ENCODE measurements around the gene OSBPL6. TPM values are rescaled to one million over a fixed set of nuclear protein-coding genes. Genes with fewer than 3 reads are reported as not detected.
"Not testable (repeated sequence)": the region's sequence is repeated elsewhere in the genome, so short reads cannot be mapped to it uniquely, and the experiment has no call there.

OSBPL6 gene
- total RNA-seq = 5.3 and 11.8 TPM in 2 replicates

DNA sequence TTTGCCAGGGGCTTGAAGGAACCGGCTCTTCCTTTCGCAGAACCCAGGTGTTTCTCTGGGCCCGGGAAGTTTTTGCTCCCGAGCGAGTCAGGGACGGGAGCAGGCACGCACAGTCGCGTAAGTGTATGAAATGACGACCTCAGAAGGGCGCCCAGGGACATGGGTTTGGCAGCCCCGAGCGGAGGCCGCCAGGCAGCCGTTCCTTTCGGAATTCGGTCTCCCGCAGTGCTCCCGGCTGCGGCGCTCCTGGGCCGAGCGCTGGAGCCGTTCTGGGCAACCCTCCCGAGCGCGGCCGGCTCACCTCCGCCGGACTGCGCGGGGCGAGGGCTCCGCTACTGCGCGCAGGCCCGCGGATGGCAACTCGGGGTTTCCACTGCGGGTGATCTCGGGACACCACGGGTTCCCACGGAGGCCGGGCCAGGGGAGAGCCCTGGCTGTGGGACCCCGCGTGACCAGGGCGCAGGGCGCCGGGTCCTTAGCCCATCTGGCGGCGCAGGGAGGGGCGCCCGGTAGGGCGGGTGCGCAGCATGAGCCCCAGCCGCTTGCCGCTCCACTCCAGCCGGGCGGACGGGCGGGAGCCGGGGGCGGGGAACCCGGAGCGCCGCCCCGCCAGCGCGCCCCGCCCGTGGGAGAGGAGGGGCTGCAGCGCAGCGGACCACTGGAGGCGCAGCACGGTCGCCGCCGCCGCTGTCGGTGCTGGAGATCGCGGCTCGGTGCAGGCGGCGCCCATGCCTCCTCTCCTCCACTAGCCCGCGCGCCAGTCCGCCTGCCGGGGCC, at the start of gene OSBPL6:
Gene OSBPL6 (plus strand): TSS at position 690 of the 777 bp plus-strand sequence. CDS start 111,673 bp downstream, outside the sequence.
- no peaks in the 10 kb centered on the region for H3K27me3 ChIP-seq (ENCODE audit: control insufficient read depth, insufficient read depth, low read length)
- TF ChIP-seq, protein P1, sequence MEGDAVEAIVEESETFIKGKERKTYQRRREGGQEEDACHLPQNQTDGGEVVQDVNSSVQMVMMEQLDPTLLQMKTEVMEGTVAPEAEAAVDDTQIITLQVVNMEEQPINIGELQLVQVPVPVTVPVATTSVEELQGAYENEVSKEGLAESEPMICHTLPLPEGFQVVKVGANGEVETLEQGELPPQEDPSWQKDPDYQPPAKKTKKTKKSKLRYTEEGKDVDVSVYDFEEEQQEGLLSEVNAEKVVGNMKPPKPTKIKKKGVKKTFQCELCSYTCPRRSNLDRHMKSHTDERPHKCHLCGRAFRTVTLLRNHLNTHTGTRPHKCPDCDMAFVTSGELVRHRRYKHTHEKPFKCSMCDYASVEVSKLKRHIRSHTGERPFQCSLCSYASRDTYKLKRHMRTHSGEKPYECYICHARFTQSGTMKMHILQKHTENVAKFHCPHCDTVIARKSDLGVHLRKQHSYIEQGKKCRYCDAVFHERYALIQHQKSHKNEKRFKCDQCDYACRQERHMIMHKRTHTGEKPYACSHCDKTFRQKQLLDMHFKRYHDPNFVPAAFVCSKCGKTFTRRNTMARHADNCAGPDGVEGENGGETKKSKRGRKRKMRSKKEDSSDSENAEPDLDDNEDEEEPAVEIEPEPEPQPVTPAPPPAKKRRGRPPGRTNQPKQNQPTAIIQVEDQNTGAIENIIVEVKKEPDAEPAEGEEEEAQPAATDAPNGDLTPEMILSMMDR (IDR thresholded peaks at IDR 0.05; ENCODE audit: insufficient read depth, low read length, severe bottlenecking) = peak; percentile 6
- peak within 1 kb of the TSS; percentile 95 for H3K4me3 ChIP-seq (ENCODE audit: low read depth, low read length)
- H3K36me3 ChIP-seq (ENCODE audit: control insufficient read depth, insufficient read depth, low read length) = no peaks in the 10 kb centered on the region
- DNase-seq (ENCODE audit: low read depth) (peak; percentile 72), FAIRE-seq (no peak)

DNA sequence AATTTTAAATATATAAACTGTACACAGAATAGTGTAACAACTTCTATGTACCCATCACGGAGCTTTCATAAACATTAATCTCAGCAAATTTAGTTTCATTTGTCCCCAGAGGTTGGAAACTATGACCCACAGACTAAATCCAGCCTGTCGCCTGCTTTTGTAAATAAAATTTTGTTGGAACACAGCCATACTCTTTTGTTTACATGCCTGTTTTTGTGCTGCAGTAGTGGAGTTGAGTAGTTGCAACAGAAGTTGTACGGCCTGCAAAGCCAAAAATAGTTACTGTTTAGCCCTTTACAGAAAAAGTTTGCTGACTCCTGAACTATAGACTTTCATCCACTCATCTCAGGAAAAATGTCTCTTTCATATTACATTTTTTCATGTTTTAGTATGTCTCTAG, 42.3 kb upstream of the OSBPL6 start:
- no peak for FAIRE-seq
- DNase-seq (ENCODE audit: low read depth) = no peak
- Histone ChIP-seq H3K27me3 (ENCODE audit: control insufficient read depth, insufficient read depth, low read length) (no peaks in the 10 kb centered on the region), H3K4me3 (ENCODE audit: low read depth, low read length) (no peak overlapping the region), H3K36me3 (ENCODE audit: control insufficient read depth, insufficient read depth, low read length) (no peaks in the 10 kb centered on the region)
- TF ChIP-seq, protein P1 (IDR thresholded peaks at IDR 0.05; ENCODE audit: insufficient read depth, low read length, severe bottlenecking) = no peak

DNA sequence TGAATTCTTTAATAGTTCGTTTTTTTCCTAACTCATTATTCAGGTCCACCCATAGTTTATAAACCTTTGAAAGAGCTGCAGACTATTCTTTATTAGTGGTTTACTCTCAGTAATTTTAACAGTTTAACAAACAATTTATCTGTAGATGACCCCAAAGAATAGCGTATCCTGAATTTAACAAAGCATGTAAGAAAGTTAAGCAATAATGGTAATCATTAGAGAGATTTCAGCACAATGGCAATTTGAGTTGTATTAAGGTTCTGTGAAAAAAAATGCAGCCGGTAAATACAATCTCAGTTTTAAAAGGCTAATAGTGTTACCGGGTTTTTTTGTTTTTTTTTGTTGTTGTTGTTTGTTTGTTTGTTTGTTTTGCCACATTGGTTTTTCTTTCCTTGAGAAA, 41.8 kb upstream of the OSBPL6 start:
- Histone ChIP-seq H3K27me3 (ENCODE audit: control insufficient read depth, insufficient read depth, low read length) (no peaks in the 10 kb centered on the region), H3K36me3 (ENCODE audit: control insufficient read depth, insufficient read depth, low read length) (no peaks in the 10 kb centered on the region), H3K4me3 (ENCODE audit: low read depth, low read length) (no peak overlapping the region)
- FAIRE-seq = no peak
- TF ChIP-seq, protein P1 (IDR thresholded peaks at IDR 0.05; ENCODE audit: insufficient read depth, low read length, severe bottlenecking) = no peak
- no peak for DNase-seq (ENCODE audit: low read depth)

DNA sequence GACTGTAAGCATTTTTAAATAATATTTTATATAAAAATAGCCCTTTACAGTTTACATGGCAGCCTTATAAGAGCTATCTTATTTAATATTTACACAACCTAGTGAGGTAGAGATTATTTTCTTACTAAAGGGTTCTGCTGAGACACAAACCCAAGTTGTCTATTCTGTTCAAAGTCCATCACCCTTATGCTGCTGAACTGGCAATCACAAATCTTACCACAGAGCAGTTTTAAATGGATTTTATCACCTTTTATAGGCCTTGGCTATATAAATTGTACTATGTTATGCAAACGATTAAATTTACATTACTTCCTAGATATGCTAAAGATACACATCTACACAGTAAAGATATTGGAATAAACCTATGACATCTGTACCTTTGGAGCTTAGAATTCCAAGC, 41.3 kb upstream of the OSBPL6 start:
- H3K4me3 ChIP-seq (ENCODE audit: low read depth, low read length) = no peak overlapping the region
- TF ChIP-seq, protein P1 (IDR thresholded peaks at IDR 0.05; ENCODE audit: insufficient read depth, low read length, severe bottlenecking) = no peak
- DNase-seq (ENCODE audit: low read depth) = no peak
- H3K36me3 ChIP-seq (ENCODE audit: control insufficient read depth, insufficient read depth, low read length) = no peaks in the 10 kb centered on the region
- no peak for FAIRE-seq
- H3K27me3 ChIP-seq (ENCODE audit: control insufficient read depth, insufficient read depth, low read length) = no peaks in the 10 kb centered on the region

DNA sequence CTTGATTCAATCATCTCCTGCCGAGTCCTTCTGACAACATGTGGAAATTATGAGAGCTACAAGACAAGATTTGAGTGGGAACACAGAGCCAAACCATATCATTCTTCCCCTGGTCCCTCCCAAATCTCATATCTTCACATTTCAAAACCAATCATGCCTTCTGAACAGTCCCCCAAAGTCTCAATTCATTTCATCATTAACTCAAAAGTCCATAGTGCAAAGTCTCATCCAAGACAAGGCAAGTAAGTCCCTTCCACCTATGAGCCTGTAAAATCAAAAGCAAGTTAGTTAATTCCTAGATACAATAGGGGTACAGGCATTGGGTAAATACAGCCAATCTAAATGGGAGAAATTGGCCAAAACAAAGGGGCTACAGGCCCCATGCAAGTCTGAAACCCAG, 40.4 kb upstream of the OSBPL6 start:
- H3K27me3 ChIP-seq (ENCODE audit: control insufficient read depth, insufficient read depth, low read length); FAIRE-seq; H3K36me3 ChIP-seq (ENCODE audit: control insufficient read depth, insufficient read depth, low read length); H3K4me3 ChIP-seq (ENCODE audit: low read depth, low read length); DNase-seq (ENCODE audit: low read depth): not testable (repeated sequence)

DNA sequence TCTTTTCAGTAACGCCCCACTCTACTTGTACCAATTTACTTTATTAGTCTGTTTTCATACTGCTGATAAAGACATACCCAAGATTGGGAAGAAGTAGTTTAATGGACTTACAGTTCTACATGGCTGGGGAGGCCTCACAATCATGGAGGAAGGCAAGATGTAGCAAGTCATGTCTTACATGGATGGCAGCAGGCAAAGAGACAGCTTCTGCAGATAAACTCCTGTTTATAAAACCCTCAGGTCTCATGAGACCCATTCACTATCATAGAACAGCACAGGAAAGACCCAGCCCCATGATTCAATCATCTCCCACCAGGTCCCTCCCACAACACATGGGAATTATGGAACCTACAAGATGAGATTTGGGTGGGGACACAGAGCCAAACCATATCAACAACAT, 38.8 kb upstream of the OSBPL6 start:
- TF ChIP-seq, protein P1 (IDR thresholded peaks at IDR 0.05; ENCODE audit: insufficient read depth, low read length, severe bottlenecking) = no peak
- Histone ChIP-seq H3K36me3 (ENCODE audit: control insufficient read depth, insufficient read depth, low read length) (no peaks in the 10 kb centered on the region), H3K27me3 (ENCODE audit: control insufficient read depth, insufficient read depth, low read length) (no peaks in the 10 kb centered on the region), H3K4me3 (ENCODE audit: low read depth, low read length) (no peak overlapping the region)
- no peak for DNase-seq (ENCODE audit: low read depth)
- FAIRE-seq = no peak
